ENCODE data around the gene C3orf18. TPM values are rescaled to one million over a fixed set of nuclear protein-coding genes. Genes with fewer than 3 reads are reported as not detected.

Gene C3orf18
- polyA plus RNA-seq, 1 donor from 2014 or later = 7.9 TPM

DNA sequence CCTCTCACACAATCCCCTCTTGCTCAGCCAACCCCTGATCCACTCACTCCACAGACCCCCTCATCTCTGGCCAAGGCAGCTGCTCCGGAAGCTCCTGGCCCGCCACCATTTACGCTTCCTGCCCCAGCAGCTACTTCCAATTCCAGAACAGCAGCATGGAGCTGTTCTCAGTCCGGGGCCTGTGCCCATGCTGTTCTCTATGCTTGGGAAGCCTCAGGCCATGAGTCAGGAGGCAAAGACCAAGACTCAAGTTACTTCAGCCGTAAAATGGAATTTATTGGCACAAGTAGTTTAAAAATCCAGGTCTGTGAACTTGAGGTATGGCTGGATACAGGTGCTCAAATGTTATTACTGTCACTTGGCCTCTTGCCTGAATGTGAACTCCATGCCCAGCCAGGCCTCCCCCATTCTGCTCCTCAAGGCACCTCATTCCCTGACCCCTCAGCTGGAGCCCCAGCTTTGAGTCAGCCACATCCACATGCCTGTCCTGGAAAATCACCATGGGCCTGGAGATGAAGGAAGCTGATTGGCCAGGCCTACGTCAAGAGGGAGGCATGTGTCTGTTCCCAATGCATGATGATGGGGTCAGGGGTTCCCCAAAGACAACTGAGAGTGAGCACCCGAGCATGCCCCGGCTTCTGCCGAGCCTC lies 32.7 kb downstream of the C3orf18 start:
- peaks cover 3% of the 10 kb centered on the region for H3K36me3 Mint-ChIP-seq
- peaks cover 31% of the 10 kb centered on the region for H3K27me3 Mint-ChIP-seq
- no peaks in the 10 kb centered on the region for H3K9me3 Mint-ChIP-seq
- no peak overlapping the region for H3K27ac Mint-ChIP-seq
- H3K4me1 Mint-ChIP-seq = no peaks in the 10 kb centered on the region
- no peak overlapping the region for H3K4me3 Mint-ChIP-seq

DNA sequence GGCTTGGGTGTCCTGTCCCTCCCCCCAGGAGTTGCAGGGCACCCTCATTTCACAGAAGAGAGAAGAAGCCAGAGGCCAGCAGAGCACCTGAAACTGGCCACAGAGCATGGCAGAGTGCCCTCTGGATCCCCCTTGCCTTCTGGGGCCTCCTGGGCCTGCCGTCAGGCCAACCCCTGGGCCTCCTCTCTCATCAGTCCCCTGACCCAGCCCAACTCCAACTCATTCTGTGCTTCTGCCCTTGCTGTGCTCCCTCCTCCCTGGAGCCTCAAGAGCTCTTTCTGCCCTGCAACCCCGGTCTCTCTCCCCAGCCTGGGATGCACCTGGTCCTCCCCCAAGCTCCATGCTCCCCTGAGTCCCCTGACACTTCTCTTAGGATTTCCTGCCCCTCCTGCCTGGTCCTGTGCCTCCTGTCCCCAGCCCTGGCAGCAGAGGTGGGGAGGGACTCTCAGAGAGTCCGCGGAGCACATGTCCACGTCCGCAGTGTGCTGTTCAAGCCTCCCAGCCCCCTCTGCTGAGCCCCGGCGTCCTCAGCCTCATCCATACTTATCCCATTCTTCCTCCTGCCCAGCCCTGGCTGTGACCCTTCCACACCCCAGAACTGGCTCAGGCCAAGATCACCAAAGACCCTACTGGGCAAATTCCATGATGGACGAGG lies 33.6 kb downstream of the C3orf18 start:
- Mint-ChIP-seq H3K4me3 (no peak overlapping the region), H3K9me3 (no peaks in the 10 kb centered on the region), H3K27ac (peak overlapping the region in 1 of 3 donors; percentile 53), H3K36me3 (peaks cover 3% of the 10 kb centered on the region), H3K27me3 (peaks cover 36% of the 10 kb centered on the region), H3K4me1 (no peaks in the 10 kb centered on the region)

DNA sequence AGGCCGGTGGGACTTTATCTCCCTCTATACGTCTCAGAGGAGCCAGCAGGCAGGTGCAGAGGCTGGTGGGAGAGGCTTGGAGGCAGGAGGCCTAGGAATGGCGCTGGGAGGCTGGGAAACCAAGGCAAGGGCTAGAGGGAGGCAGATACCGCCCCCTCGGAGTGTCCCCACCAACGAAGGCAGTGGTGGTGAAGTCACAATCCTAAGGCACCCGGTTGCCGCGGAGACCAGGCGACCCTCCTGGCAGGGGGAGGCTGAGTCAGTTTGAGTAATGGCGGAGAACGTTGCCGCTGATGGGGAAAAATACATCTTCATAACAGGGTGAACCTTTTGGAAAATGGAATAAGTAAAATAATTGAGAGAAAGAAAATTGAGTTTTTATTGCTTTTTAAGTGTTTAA lies 34.2 kb downstream of the C3orf18 start:
- Mint-ChIP-seq H3K4me1 (no peaks in the 10 kb centered on the region), H3K36me3 (peaks cover 3% of the 10 kb centered on the region), H3K9me3 (no peaks in the 10 kb centered on the region), H3K27me3 (peaks cover 32% of the 10 kb centered on the region), H3K27ac (peak overlapping the region in 1 of 3 donors; percentile 53), H3K4me3 (no peak overlapping the region)

DNA sequence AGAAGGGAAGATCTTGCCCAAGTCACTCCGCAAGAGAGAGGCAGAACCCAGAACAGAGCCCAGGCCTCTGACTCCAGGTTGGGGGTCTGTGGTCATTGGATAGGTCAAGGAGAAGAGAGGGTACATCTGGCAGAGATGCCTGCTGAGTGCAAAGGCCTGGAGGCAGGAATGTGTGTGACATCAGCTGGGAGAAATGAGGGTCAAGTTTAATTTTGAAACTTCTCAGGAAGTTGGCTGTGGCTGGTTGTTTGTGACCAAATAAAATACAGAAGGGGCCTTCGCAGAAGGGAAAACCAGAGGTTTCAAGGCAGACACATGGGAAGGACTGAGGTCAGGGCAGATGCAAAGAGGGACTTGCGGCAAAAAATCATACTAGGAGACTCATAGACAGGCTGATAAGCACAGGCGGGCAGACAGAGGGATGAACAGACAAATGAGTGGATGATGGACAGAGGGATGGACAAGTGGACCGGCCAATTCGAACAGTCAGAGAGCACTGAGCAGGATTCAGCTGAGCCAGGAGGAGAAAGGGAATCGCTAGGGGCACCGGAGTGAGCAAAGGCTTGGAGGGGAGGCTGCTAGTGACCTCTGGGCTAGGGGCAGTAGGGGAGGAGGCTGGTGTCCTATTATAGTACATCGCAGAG lies 35.4 kb downstream of the C3orf18 start:
- H3K27ac Mint-ChIP-seq = no peak overlapping the region
- H3K4me3 Mint-ChIP-seq = no peak overlapping the region
- H3K4me1 Mint-ChIP-seq = no peaks in the 10 kb centered on the region
- no peaks in the 10 kb centered on the region for H3K9me3 Mint-ChIP-seq
- H3K27me3 Mint-ChIP-seq = peaks cover 28% of the 10 kb centered on the region
- H3K36me3 Mint-ChIP-seq = peaks cover 3% of the 10 kb centered on the region

DNA sequence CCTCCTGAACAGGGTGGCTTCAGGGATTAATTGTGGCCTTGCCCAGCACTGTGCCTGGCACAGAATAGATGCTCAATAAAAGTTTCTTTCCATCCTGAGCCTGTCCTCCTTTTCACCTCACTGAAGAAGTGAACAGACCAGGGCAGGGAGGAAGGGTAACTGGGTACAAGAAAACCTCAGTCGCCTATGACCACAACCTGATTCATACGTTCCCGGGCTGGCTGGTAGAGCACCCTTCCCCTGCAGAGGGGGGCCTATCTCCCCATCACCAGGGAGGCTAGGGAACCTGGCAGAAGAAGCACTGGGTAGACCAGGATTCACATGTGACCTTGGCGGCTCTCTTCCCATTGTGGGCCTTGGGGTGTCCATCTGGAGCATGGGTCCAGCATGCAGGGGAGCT lies 36.3 kb downstream of the C3orf18 start:
- Mint-ChIP-seq H3K27ac (no peak overlapping the region), H3K27me3 (peaks cover 23% of the 10 kb centered on the region), H3K9me3 (no peaks in the 10 kb centered on the region), H3K36me3 (peaks cover 3% of the 10 kb centered on the region), H3K4me3 (no peak overlapping the region), H3K4me1 (no peaks in the 10 kb centered on the region)

DNA sequence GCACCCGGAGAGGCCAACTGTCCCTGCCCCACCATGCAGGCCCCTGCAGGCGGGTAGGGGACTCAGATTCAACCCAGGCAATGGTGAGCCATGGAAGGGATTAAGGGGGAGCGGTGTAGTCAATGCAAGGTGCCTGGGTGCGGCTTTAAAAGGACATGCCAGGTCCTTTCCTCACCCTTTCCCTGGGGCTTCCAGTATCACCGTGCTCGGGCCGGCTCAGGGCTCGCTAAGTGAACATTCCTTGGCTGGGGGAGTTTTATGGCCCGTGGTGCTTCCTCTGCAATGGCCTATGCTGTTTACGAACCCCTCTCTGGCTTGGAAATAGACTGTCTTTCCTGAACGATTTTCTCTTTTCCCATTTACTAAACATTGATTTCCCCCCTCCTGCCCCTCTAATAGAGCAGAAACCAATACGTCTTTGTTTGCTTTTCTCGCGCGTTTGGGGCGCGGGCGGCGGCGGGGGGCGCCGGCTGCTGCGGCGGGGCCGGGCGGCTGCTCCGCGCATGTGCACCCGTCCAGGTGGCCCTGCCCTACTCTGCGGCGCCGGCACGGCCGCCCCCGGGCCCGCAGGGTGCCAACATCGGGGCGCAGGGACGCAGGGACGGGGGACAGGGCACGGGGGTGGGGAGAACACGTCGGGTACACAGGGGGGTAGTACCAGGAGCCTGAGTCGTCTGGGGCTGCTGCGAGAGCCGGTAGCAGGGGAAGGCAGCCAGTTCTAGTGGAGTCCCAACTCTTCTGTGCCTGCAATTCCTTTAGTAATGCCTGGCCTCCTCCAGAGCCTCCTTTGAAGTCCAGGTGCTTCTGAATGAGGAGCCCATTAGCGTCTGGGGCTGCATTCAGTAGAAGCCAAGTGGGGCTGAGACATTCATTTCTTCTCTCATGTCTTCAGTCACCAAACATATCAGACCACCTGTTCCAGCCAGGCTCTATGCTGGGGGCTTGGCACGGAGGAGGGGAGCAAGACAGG lies 37.3 kb downstream of the C3orf18 start:
- Mint-ChIP-seq H3K9me3 (no peaks in the 10 kb centered on the region), H3K4me1 (no peaks in the 10 kb centered on the region), H3K4me3 (no peak overlapping the region), H3K36me3 (peaks cover 3% of the 10 kb centered on the region), H3K27ac (no peak overlapping the region), H3K27me3 (peaks cover 20% of the 10 kb centered on the region)

DNA sequence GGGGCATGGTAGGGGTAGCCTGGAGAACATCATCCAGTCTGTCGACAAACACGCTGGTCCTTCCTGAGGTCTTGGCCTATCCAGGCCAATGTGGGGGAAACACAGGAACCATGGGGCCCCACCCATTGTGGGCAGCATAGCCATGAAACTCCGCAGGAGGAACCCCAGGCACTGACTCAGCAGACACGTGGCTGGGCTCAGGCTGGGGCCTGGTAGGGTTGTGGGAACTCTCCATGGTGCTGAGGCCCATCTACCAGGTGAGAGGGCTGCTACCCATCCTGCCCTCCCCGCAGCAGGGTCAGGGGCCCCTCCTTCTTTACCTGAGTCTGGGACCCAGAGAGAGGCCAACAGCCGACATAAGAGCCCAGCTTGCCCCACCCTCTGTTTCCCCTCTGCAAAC lies 41.6 kb downstream of the C3orf18 start:
- Mint-ChIP-seq H3K9me3 (no peaks in the 10 kb centered on the region), H3K36me3 (peaks cover 2% of the 10 kb centered on the region), H3K27me3 (peaks cover 14% of the 10 kb centered on the region), H3K4me3 (no peak overlapping the region), H3K4me1 (peaks cover 0 to 2% (median 0%) of the 10 kb centered on the region in 3 donors), H3K27ac (no peak overlapping the region)

DNA sequence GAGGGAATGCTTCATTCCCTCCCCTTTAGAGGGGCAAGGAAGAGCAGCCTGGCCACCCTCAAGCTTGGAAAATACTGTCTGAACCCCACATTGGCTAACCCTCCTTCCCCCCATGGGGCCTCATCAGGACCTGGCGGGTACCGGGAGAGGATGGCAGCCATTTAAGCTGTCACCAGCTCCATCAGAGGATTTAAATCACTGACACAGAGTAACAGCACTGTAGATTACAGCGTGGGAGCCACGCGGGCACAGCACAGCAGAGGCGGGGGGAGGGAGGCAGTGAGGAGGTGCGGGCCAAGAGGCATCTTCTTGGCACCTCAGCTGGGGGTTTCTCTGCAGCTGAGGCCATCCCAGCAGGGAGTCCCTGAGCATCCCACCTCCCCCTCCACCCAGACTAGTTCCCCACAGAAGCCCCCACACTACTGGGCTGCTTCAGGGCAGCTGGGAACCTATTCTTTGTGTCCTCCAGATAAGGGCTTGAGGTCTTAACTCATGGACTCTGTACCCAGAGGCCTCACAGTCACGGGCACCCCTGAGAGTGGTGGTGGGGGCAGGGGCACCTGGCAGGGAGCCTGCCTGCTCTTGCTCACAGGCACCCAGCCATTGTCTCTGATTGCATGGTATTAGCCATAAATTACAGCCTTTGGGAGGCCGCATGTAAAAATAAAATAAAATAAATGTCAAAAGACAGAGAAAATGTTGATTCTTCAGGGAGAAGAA lies 42.2 kb downstream of the C3orf18 start:
- Mint-ChIP-seq H3K27ac (no peak overlapping the region), H3K27me3 (peaks cover 10% of the 10 kb centered on the region), H3K4me3 (no peak overlapping the region), H3K36me3 (peaks cover 2% of the 10 kb centered on the region), H3K4me1 (peaks cover 0 to 2% (median 0%) of the 10 kb centered on the region in 3 donors), H3K9me3 (no peaks in the 10 kb centered on the region)

DNA sequence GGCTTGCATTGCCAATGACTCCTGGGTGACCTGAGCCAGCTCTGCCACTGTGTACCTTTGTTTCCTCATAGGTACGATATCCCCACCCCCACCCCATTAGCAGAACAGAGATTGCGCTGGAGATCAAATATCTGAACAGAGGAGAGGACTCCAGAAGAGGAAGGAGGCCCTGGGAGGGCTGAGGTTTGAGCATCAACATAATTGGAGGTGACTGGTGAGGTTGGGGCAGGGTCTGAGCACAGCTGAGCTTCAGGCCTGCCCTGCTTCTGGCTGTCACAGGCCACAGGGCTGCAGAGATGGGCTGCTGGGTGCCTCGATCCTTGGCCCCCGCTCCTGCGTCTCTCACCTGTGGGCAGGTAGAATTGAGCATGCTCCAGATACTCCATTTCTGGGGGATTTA lies 42.8 kb downstream of the C3orf18 start:
- peaks cover 7% of the 10 kb centered on the region for H3K27me3 Mint-ChIP-seq
- peaks cover 0 to 2% (median 0%) of the 10 kb centered on the region in 3 donors for H3K4me1 Mint-ChIP-seq
- peak overlapping the region in 1 of 4 donors; percentile 33 for H3K4me3 Mint-ChIP-seq
- peaks cover 2% of the 10 kb centered on the region for H3K36me3 Mint-ChIP-seq
- H3K9me3 Mint-ChIP-seq = no peaks in the 10 kb centered on the region
- no peak overlapping the region for H3K27ac Mint-ChIP-seq

DNA sequence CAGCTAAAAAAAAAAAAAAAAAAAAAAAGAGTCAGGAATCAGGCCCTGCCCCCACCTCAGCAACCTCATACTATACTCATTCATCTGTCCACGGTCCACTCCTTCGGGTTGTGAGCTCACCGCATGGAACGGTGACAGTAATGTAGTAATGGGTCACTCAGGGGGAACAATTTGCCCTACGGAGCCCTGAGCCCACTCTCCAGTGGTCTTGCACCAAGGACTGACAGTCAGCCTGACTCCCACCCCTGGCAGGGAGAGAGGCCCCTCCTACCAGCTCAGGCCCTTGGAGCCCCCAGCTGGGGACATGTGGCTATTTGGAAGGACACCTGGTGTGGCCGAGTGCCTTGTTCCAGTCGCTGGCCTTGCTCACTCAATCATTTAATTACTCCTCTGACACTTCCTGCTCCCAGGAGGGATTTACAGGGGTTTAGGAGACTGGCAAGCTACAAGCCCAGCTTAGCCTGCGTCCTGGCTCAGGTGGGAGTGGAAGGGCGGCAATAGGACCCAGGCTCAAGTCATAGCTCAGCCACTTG lies 44.2 kb downstream of the C3orf18 start:
- no peak overlapping the region for H3K4me3 Mint-ChIP-seq
- H3K4me1 Mint-ChIP-seq = peaks cover 0 to 4% (median 2%) of the 10 kb centered on the region in 3 donors
- H3K27me3 Mint-ChIP-seq = peaks cover 2% of the 10 kb centered on the region
- peaks cover 2% of the 10 kb centered on the region for H3K36me3 Mint-ChIP-seq
- H3K9me3 Mint-ChIP-seq = no peaks in the 10 kb centered on the region
- no peak overlapping the region for H3K27ac Mint-ChIP-seq

DNA sequence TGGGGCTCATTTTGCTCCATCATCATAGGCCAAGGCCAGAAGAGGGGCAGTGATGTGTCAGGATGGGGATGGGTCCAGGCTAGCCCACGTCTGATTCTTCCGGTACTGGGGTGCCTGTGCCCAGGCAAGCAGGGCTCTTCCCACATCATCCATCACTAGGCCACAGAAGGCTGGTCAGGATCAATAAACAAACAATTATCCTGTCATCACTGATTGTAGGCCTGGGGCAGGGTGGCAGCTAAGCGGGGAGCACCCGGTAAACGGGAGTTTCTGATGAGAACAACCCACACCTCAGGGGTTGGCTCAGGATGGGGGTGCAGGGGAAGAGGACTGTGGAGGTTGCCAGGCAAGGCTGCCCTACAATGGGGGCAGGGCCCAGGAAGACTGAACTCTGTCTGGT lies 46.0 kb downstream of the C3orf18 start:
- Mint-ChIP-seq H3K4me1 (peaks cover 0 to 5% (median 2%) of the 10 kb centered on the region in 3 donors), H3K4me3 (no peak overlapping the region), H3K27me3 (peaks cover 2% of the 10 kb centered on the region), H3K27ac (no peak overlapping the region), H3K36me3 (peaks cover 2% of the 10 kb centered on the region), H3K9me3 (no peaks in the 10 kb centered on the region)

DNA sequence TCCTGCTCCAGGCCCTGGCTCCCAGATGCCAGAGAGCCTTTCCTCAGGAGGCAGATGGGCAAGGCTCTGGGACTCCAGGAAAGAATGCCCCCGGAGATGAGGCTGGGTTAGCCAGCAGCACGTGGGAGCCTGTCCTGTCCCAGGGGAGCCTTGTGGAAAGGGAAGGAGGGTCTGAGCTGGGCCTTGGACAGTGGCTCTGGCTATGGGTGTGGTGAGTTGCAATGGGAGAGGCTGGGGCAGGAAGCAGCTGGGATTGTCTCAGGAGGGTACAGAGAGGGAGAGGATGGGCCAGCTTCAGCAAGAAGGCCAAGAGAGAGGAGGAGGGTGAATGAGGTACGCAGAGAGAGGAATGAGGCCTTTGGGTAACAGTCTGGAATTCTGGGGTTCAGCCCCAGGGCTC lies 46.7 kb downstream of the C3orf18 start:
- H3K9me3 Mint-ChIP-seq = no peaks in the 10 kb centered on the region
- H3K4me3 Mint-ChIP-seq = no peak overlapping the region
- peaks cover 2% of the 10 kb centered on the region for H3K36me3 Mint-ChIP-seq
- peak overlapping the region in 2 of 3 donors; percentile 40 to 63 for H3K27ac Mint-ChIP-seq
- H3K4me1 Mint-ChIP-seq = peaks cover 0 to 8% (median 4%) of the 10 kb centered on the region in 3 donors
- H3K27me3 Mint-ChIP-seq = peaks cover 3% of the 10 kb centered on the region

DNA sequence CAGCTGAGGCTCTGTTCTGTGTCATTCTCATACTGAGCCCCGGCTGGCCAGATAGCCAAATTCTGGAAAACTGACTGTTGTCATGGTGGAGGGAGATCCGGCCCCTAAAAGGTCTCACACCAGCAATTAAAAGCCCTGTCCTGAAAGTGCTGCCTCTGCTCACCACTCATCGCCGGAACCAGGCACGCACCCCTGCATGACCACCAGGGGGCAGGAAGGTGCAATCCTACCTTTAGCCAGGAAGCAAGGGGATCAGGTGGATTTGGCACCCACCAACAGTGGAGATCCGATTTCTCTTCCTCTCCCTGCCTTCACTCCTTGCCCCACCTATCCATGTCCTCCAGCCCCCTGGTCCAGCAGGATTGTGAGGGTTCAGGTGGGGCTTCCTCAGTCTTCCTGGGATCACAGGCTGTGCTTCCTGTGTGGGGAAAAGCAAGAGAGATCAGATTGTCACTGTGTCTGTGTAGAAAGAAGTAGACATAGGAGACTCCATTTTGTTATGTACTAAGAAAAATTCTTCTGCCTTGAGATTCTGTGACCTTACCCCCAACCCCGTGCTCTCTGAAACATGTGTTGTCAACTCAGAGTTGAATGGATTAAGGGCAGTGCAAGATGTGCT lies 48.0 kb downstream of the C3orf18 start:
- peaks cover 3% of the 10 kb centered on the region for H3K27me3 Mint-ChIP-seq
- H3K9me3 Mint-ChIP-seq = no peaks in the 10 kb centered on the region
- peak overlapping the region in 1 of 4 donors; percentile 27 for H3K4me3 Mint-ChIP-seq
- peaks cover 5 to 15% (median 9%) of the 10 kb centered on the region in 3 donors for H3K4me1 Mint-ChIP-seq
- H3K27ac Mint-ChIP-seq = peak overlapping the region in 1 of 3 donors; percentile 47
- peaks cover under 1% of the 10 kb centered on the region for H3K36me3 Mint-ChIP-seq

DNA sequence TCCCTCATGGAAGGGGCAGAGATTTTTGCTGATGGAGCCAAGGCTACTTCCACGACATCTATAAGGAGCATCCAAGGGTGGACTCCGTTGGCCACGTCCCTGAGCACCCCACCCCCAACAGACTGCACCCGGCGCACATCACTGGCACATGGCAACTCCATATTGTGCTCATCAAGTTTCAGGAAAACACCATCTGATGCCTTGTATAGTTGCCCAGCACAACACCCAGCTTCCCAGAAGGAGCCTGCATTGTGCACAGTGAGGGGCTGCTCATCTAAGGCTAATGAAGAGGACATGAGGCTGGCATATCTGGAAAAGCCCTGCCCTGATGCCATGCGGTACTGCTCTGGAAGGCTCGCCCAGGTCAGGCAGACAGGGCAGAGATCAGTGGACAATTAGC lies 49.1 kb downstream of the C3orf18 start:
- peaks cover 2% of the 10 kb centered on the region for H3K27me3 Mint-ChIP-seq
- H3K4me3 Mint-ChIP-seq = no peak overlapping the region
- H3K27ac Mint-ChIP-seq = no peak overlapping the region

More for the DNA sequence above, 49.1 kb downstream of the C3orf18 start:
- Mint-ChIP-seq H3K4me1 (peaks cover 5 to 13% (median 9%) of the 10 kb centered on the region in 3 donors), H3K9me3 (no peaks in the 10 kb centered on the region), H3K36me3 (no peaks in the 10 kb centered on the region)

All from IgD-negative memory B cell (primary cell).